Measurements from ENCODE around the gene JAK1. TPM values are rescaled to one million over a fixed set of nuclear protein-coding genes. Genes with fewer than 3 reads are reported as not detected.

The JAK1 gene
- total RNA-seq, 1 donor from 2014 or later, result 27.7 TPM

GRCh38 chr1:64856553-64856952, 109.8 kb downstream of the JAK1 start:
- Mint-ChIP-seq H3K4me1 (peaks cover 6% of the 10 kb centered on the region), H3K27ac (ENCODE audit: unreplicated experiment) (peak overlapping the region; percentile 19)

GRCh38 chr1:64855557-64855956, 110.8 kb downstream of the JAK1 start:
- Mint-ChIP-seq H3K4me1 (no peaks in the 10 kb centered on the region), H3K27ac (ENCODE audit: unreplicated experiment) (no peak overlapping the region), H3K9me3 (no peaks in the 10 kb centered on the region), H3K27me3 (ENCODE audit: low read depth) (no peaks in the 10 kb centered on the region), H3K4me3 (no peak overlapping the region), H3K36me3 (ENCODE audit: low read depth) (peaks cover 9% of the 10 kb centered on the region)
- no peak for TF ChIP-seq CTCF (conservative IDR thresholded peaks at IDR 0.05)
- DNase-seq (ENCODE audit: low read depth, low spot score), result no peak

More at GRCh38 chr1:64856553-64856952, 109.8 kb downstream of the JAK1 start:
- Mint-ChIP-seq H3K4me3 (no peak overlapping the region), H3K9me3 (no peaks in the 10 kb centered on the region), H3K36me3 (ENCODE audit: low read depth) (peaks cover 9% of the 10 kb centered on the region), H3K27me3 (ENCODE audit: low read depth) (no peaks in the 10 kb centered on the region)
- no peak for TF ChIP-seq CTCF (conservative IDR thresholded peaks at IDR 0.05)
- no peak for DNase-seq (ENCODE audit: low read depth, low spot score)

- no peaks in the 10 kb centered on the region for H3K27me3 Mint-ChIP-seq (ENCODE audit: low read depth)
- no peak for DNase-seq (ENCODE audit: low read depth, low spot score)
- H3K4me3 Mint-ChIP-seq, result no peak overlapping the region
- no peak for TF ChIP-seq CTCF (conservative IDR thresholded peaks at IDR 0.05)
- H3K27ac Mint-ChIP-seq (ENCODE audit: unreplicated experiment), result no peak overlapping the region
- no peaks in the 10 kb centered on the region for H3K9me3 Mint-ChIP-seq
- no peaks in the 10 kb centered on the region for H3K4me1 Mint-ChIP-seq
- H3K36me3 Mint-ChIP-seq (ENCODE audit: low read depth), result peaks cover 7% of the 10 kb centered on the region
Observed at GRCh38 chr1:64854674-64855073, 111.7 kb downstream of the JAK1 start.

GRCh38 chr1:64851664-64852063, 114.7 kb downstream of the JAK1 start:
- no peak for DNase-seq (ENCODE audit: low read depth, low spot score)
- Mint-ChIP-seq H3K4me1 (no peaks in the 10 kb centered on the region), H3K27ac (ENCODE audit: unreplicated experiment) (no peak overlapping the region), H3K36me3 (ENCODE audit: low read depth) (no peaks in the 10 kb centered on the region), H3K9me3 (no peaks in the 10 kb centered on the region), H3K4me3 (no peak overlapping the region), H3K27me3 (ENCODE audit: low read depth) (no peaks in the 10 kb centered on the region)
- no peak for TF ChIP-seq CTCF (conservative IDR thresholded peaks at IDR 0.05)

GRCh38 chr1:64850846-64851245, 115.5 kb downstream of the JAK1 start:
- Mint-ChIP-seq H3K27me3 (ENCODE audit: low read depth) (no peaks in the 10 kb centered on the region), H3K4me3 (no peak overlapping the region), H3K27ac (ENCODE audit: unreplicated experiment) (no peak overlapping the region), H3K4me1 (no peaks in the 10 kb centered on the region), H3K9me3 (no peaks in the 10 kb centered on the region), H3K36me3 (ENCODE audit: low read depth) (peaks cover 5% of the 10 kb centered on the region)
- TF ChIP-seq CTCF (conservative IDR thresholded peaks at IDR 0.05), result no peak
- DNase-seq (ENCODE audit: low read depth, low spot score), result no peak

- no peak overlapping the region for H3K4me3 Mint-ChIP-seq
- no peaks in the 10 kb centered on the region for H3K9me3 Mint-ChIP-seq
- H3K36me3 Mint-ChIP-seq (ENCODE audit: low read depth), result peaks cover 5% of the 10 kb centered on the region
- DNase-seq (ENCODE audit: low read depth, low spot score), result no peak
- H3K27me3 Mint-ChIP-seq (ENCODE audit: low read depth), result no peaks in the 10 kb centered on the region
- no peak for TF ChIP-seq CTCF (conservative IDR thresholded peaks at IDR 0.05)
- no peak overlapping the region for H3K27ac Mint-ChIP-seq (ENCODE audit: unreplicated experiment)
- H3K4me1 Mint-ChIP-seq, result no peaks in the 10 kb centered on the region
Observed at GRCh38 chr1:64849942-64850341, 116.4 kb downstream of the JAK1 start.
